GM12878 (cell line): Measurements from ENCODE around the gene KDM4D. TPM values are rescaled to one million over a fixed set of nuclear protein-coding genes. Genes with fewer than 3 reads are reported as not detected.
A peak's percentile ranks its signal among the peaks of the same experiment; 100 is the strongest.

Source experiments
- BCL11A ChIP-seq: IDR thresholded peaks from 2 replicates; pipeline ENCODE4 v1.6.1; 2011; ENCODE audit warnings: low read depth, low read length
- EZH2 ChIP-seq: IDR thresholded peaks from 2 replicates; pipeline ENCODE4 v1.6.1; 2012; ENCODE audit warnings: low read depth, mild to moderate bottlenecking, control low read depth, inconsistent platforms, low read length, borderline replicate concordance; ENCODE audit not compliant: control insufficient read depth
- FOXK2 ChIP-seq: fragments of 450-650 bp; IDR thresholded peaks from 2 replicates; pipeline ENCODE4 v1.6.1; 2017; ENCODE audit warnings: mild to moderate bottlenecking, moderate library complexity
- IRF3 ChIP-seq: fragments of 450-650 bp; IDR thresholded peaks from 2 replicates; pipeline ENCODE4 v1.6.1; 2014; ENCODE audit warnings: mild to moderate bottlenecking
- NFXL1 ChIP-seq: fragments of 450-650 bp; IDR thresholded peaks from 2 replicates; pipeline ENCODE4 v1.6.1; 2017; ENCODE audit warnings: antibody characterized with exemption, mild to moderate bottlenecking, borderline replicate concordance
- NR2C2 ChIP-seq: IDR thresholded peaks from 2 replicates; pipeline ENCODE4 v1.6.1; 2011; ENCODE audit warnings: borderline replicate concordance, low read depth; ENCODE audit not compliant: control insufficient read depth, insufficient read length
- RFX5 ChIP-seq: IDR thresholded peaks from 2 replicates; pipeline ENCODE4 v1.6.1; 2011; ENCODE audit warnings: low read depth, low read length, improper control_type of control experiment
- SKIL ChIP-seq: fragments of 450-650 bp; IDR thresholded peaks from 2 replicates; pipeline ENCODE4 v1.6.1; 2017; ENCODE audit warnings: mild to moderate bottlenecking, low read depth, inconsistent platforms; ENCODE audit not compliant: poor library complexity, severe bottlenecking
- SRF ChIP-seq, 2 experiments: IDR thresholded peaks; 2 replicates each; pipeline ENCODE4 v1.6.1; 2011; ENCODE audit warnings: low read depth in 2 of 2, low read length in 2 of 2, mild to moderate bottlenecking in 1 of 2, moderate library complexity in 1 of 2
- STAT1 ChIP-seq: fragments of 450-650 bp; conservative IDR thresholded peaks from 2 replicates; pipeline ENCODE4 v1.6.1; 2014; ENCODE audit warnings: antibody characterized with exemption, mild to moderate bottlenecking
- SUPT20H ChIP-seq: IDR thresholded peaks from 2 replicates; pipeline ENCODE4 v1.6.1; 2011; ENCODE audit warnings: low read depth, mild to moderate bottlenecking, low read length, moderate library complexity, borderline replicate concordance; ENCODE audit not compliant: control insufficient read depth
- USF1 ChIP-seq: IDR thresholded peaks from 2 replicates; pipeline ENCODE4 v1.6.1; 2011; ENCODE audit warnings: borderline replicate concordance, low read depth, mild to moderate bottlenecking, moderate library complexity, mixed read lengths, low read length; ENCODE audit not compliant: insufficient read depth; ENCODE audit errors: extremely low read length
- ZBTB40 ChIP-seq: fragments of 450-650 bp; IDR thresholded peaks from 2 replicates; pipeline ENCODE4 v1.6.1; 2016; ENCODE audit warnings: mild to moderate bottlenecking, moderate library complexity, borderline replicate concordance
- ZNF592 ChIP-seq: fragments of 450-650 bp; IDR thresholded peaks from 2 replicates; pipeline ENCODE4 v1.6.1; 2017; ENCODE audit warnings: mild to moderate bottlenecking, moderate library complexity
- polyA plus RNA-seq, 11 experiments: library from polyadenylated mRNA; depleted of rRNA in 4 of 11; unstranded in 6 of 11; stranded (reverse) in 5 of 11; fragments of >200 nt; fragmentation: Nextera tagmentation in 4 of 11; fragmentation: Illumina TruSeq in 1 of 11; extraction: Ambion mirVana in 4 of 11; extraction: Trizol in 1 of 11; gene quantifications; 1 replicate in 1 of 11; 2 replicates in 10 of 11; pipeline versions ENCODE4 v1.2.1 to v1.2.3, GENCODE V29; 2011 to 2016; ENCODE audit warnings: inconsistent platforms in 2 of 11, missing spikeins in 2 of 11, low read depth in 1 of 11
- total RNA-seq, 4 experiments: library from RNA; depleted of rRNA in 3 of 4; stranded (reverse); fragments of >200 nt in 3 of 4; fragmentation: Illumina TruSeq in 1 of 4; extraction: Trizol in 1 of 4; gene quantifications; 2 replicates each; pipeline versions ENCODE4 v1.2.1 to v1.2.3, GENCODE V29; 2013 to 2021

Gene KDM4D
- total and polyA plus RNA-seq, 10 of the 15 experiments (the other 5 are each of a cell fraction or from before 2014, with no cell fraction given), result 0.63 to 2.6 (median 1.3) TPM

GRCh38 chr11:94973099-94973968 lies at the start of gene KDM4D, which contains the start of gene CWC15 (continued):
- no peak for TF ChIP-seq USF1
- no peak for TF ChIP-seq EZH2
- peak; percentile 86 for TF ChIP-seq NR2C2
- TF ChIP-seq RFX5, result peak; percentile 33; the same call in 1 of the 2 replicates
- no peak for TF ChIP-seq SUPT20H
- TF ChIP-seq ZNF592, result no peak
- TF ChIP-seq IRF3, result 0 out of 2 replicates have a peak, but pooled peaks have one; percentile 18
- TF ChIP-seq SKIL, result peak; percentile 14
- TF ChIP-seq NFXL1, result no peak
- TF ChIP-seq STAT1, result no peak
- no peak for TF ChIP-seq SRF (IDR thresholded peaks at IDR 0.05; ENCODE audit: low read depth in 2 of 2, low read length in 2 of 2)
- TF ChIP-seq FOXK2, result no peak
- no peak for TF ChIP-seq BCL11A
- TF ChIP-seq ZBTB40, result peak; percentile 94
